Cardiac muscle cell (in vitro differentiated cells and primary cell): Measurements from ENCODE around the gene ATXN10. TPM values are rescaled to one million over a fixed set of nuclear protein-coding genes. Genes with fewer than 3 reads are reported as not detected.

ENCODE experiments used
- DNase-seq, 2 donors: peaks; one replicate each; pipeline versions ENCODE4 v3.0.0 to v3.0.0-alpha.2; 2010 to 2017; ENCODE audit warnings: low read depth in 1 of 2, low spot score in 1 of 2
- H3K27ac ChIP-seq: fragments of 200-600 bp; sonication (generic); 2 replicates; pipeline ENCODE4 v1.5.1; 2016
- H3K27me3 ChIP-seq: fragments of 200-600 bp; sonication (generic); 2 replicates; pipeline ENCODE4 v1.6.0; 2016; ENCODE audit warnings: control low read depth
- H3K36me3 ChIP-seq: fragments of 200-600 bp; sonication (generic); 2 replicates; pipeline ENCODE4 v1.5.1; 2016; ENCODE audit warnings: control low read depth
- H3K4me1 ChIP-seq: fragments of 200-600 bp; sonication (generic); 2 replicates; pipeline ENCODE4 v1.8.1; 2017; ENCODE audit warnings: low read depth, mild to moderate bottlenecking, mixed run types
- H3K4me3 ChIP-seq: fragments of 200-600 bp; sonication (generic); 2 replicates; pipeline ENCODE4 v1.5.1; 2016; ENCODE audit warnings: mild to moderate bottlenecking
- H3K9me3 ChIP-seq: fragments of 200-600 bp; sonication (generic); 2 replicates; pipeline ENCODE4 v1.5.1; 2017; ENCODE audit warnings: low read depth, mild to moderate bottlenecking, control low read depth
- CTCF ChIP-seq: IDR thresholded peaks from 2 replicates; pipeline ENCODE4 v1.5.1; 2012; ENCODE audit warnings: low read depth, mild to moderate bottlenecking, low read length
- polyA plus RNA-seq: library from polyadenylated mRNA; unstranded; fragments of >200 nt; fragmentation: Nextera tagmentation; extraction: Ambion mirVana; gene quantifications from 2 replicates; pipeline ENCODE4 v1.2.1, GENCODE V29; 2016
- total RNA-seq: library from RNA; depleted of rRNA; stranded (reverse); fragments of >200 nt; gene quantifications from 2 replicates; pipeline ENCODE4 v1.2.3, GENCODE V29; 2016

ATXN10 gene
- total and polyA plus RNA-seq, 2 experiments from 2014 or later = 67.3 to 279 TPM

GRCh38 chr22:45783690-45784089, 112.1 kb downstream of the ATXN10 start:
- no peak for DNase-seq
- no peaks in the 10 kb centered on the region for H3K36me3 ChIP-seq
- TF ChIP-seq CTCF = no peak
- H3K27ac ChIP-seq = peak overlapping the region; percentile 48
- no peak overlapping the region for H3K4me3 ChIP-seq
- H3K27me3 ChIP-seq = no peaks in the 10 kb centered on the region
- H3K9me3 ChIP-seq = no peaks in the 10 kb centered on the region
- peaks cover 14% of the 10 kb centered on the region for H3K4me1 ChIP-seq

GRCh38 chr22:45784357-45785277, 113.0 kb downstream of the ATXN10 start:
- Histone ChIP-seq H3K27me3 (no peaks in the 10 kb centered on the region), H3K4me1 (peaks cover 14% of the 10 kb centered on the region), H3K36me3 (no peaks in the 10 kb centered on the region), H3K4me3 (no peak overlapping the region), H3K27ac (peak overlapping the region; percentile 48), H3K9me3 (no peaks in the 10 kb centered on the region)
- TF ChIP-seq CTCF = no peak
- peak in 1 of 2 donors; percentile 79 for DNase-seq

GRCh38 chr22:45785458-45785857, 113.8 kb downstream of the ATXN10 start:
- H3K4me1 ChIP-seq = peaks cover 14% of the 10 kb centered on the region
- DNase-seq = no peak
- H3K4me3 ChIP-seq = no peak overlapping the region
- no peaks in the 10 kb centered on the region for H3K9me3 ChIP-seq
- TF ChIP-seq CTCF = no peak
- no peaks in the 10 kb centered on the region for H3K36me3 ChIP-seq
- H3K27me3 ChIP-seq = no peaks in the 10 kb centered on the region
- no peak overlapping the region for H3K27ac ChIP-seq

GRCh38 chr22:45786726-45787125, 115.1 kb downstream of the ATXN10 start:
- TF ChIP-seq CTCF = no peak
- Histone ChIP-seq H3K27ac (no peak overlapping the region), H3K27me3 (no peaks in the 10 kb centered on the region), H3K36me3 (no peaks in the 10 kb centered on the region), H3K4me3 (no peak overlapping the region), H3K4me1 (peaks cover 14% of the 10 kb centered on the region), H3K9me3 (no peaks in the 10 kb centered on the region)
- no peak for DNase-seq

GRCh38 chr22:45787759-45788158, 116.1 kb downstream of the ATXN10 start:
- no peak for TF ChIP-seq CTCF

More at GRCh38 chr22:45787759-45788158, 116.1 kb downstream of the ATXN10 start:
- Histone ChIP-seq H3K27ac (no peak overlapping the region), H3K9me3 (no peaks in the 10 kb centered on the region), H3K4me3 (no peak overlapping the region), H3K27me3 (no peaks in the 10 kb centered on the region), H3K36me3 (no peaks in the 10 kb centered on the region), H3K4me1 (peaks cover 14% of the 10 kb centered on the region)
- DNase-seq = no peak
